ENCODE data around the gene ATRIP. TPM values are rescaled to one million over a fixed set of nuclear protein-coding genes. Genes with fewer than 3 reads are reported as not detected.

The ATRIP gene
- total and polyA plus RNA-seq, 4 donors, result 4.0 to 7.5 (median 5.7) TPM

- no peak overlapping the region for H3K4me3 ChIP-seq (ENCODE audit: low read length in 2 of 2)
- H3K27ac ChIP-seq (ENCODE audit: low read depth in 1 of 2, low read length in 2 of 2), result no peak overlapping the region
- intact Hi-C loops (cut with DNase I), result no loop called here
- DNase-seq (peak in 1 of 2 donors; percentile 17), ATAC-seq (ENCODE audit: low FRiP score) (no peak)
- H3K9me3 ChIP-seq (ENCODE audit: control insufficient read depth, low read length), result no peaks in the 10 kb centered on the region
- peaks cover 0 to 8% of the 10 kb centered on the region in 2 donors for H3K36me3 ChIP-seq (ENCODE audit: control insufficient read depth in 1 of 2, insufficient read depth in 2 of 2, low read length in 1 of 2)
- H3K27me3 ChIP-seq (ENCODE audit: control insufficient read depth in 1 of 2, insufficient read depth in 2 of 2, low read length in 1 of 2), result no peaks in the 10 kb centered on the region
- no peaks in the 10 kb centered on the region for H3K4me1 ChIP-seq (ENCODE audit: control insufficient read depth in 1 of 2, insufficient read depth in 2 of 2, low read length in 2 of 2)
- 90 to 92% methylated on average over 9 of the region's 9 CpGs for WGBS, 2 donors
Observed at GRCh38 chr3:48419149-48419548, 27.4 kb upstream of the ATRIP start.

DNA sequence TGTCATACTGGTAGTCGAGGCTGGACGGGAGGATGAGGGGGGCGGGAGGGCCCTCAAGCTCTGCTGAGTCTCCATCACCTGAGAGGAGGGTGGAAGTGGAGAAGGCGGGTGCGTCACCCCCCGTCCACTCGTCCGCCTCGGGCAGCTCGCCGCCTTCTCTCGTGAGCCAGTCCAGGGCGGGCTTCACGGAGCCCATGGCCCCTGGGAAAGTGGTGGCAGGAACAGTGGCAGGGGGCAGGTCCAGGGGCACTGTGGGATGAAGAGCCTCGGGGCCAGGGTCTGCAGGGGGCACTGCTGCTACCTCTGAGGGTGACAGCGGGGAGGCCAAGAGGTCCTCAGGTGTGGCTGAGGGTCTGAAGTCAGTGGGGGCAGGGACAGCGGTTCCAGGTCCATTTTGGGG lies 26.9 kb upstream of the ATRIP start:
- ATAC-seq (ENCODE audit: low FRiP score), result no peak
- H3K36me3 ChIP-seq (ENCODE audit: control insufficient read depth in 1 of 2, insufficient read depth in 2 of 2, low read length in 1 of 2), result peaks cover 0 to 8% of the 10 kb centered on the region in 2 donors
- no peak for DNase-seq

GRCh38 chr3:48420561-48420960 lies 26.0 kb upstream of the ATRIP start:
- Histone ChIP-seq H3K27me3 (ENCODE audit: control insufficient read depth in 1 of 2, insufficient read depth in 2 of 2, low read length in 1 of 2) (no peaks in the 10 kb centered on the region), H3K36me3 (ENCODE audit: control insufficient read depth in 1 of 2, insufficient read depth in 2 of 2, low read length in 1 of 2) (peaks cover 0 to 5% of the 10 kb centered on the region in 2 donors), H3K4me1 (ENCODE audit: control insufficient read depth in 1 of 2, insufficient read depth in 2 of 2, low read length in 2 of 2) (no peaks in the 10 kb centered on the region), H3K4me3 (ENCODE audit: low read length in 2 of 2) (no peak overlapping the region), H3K9me3 (ENCODE audit: control insufficient read depth, low read length) (no peaks in the 10 kb centered on the region), H3K27ac (ENCODE audit: low read depth in 1 of 2, low read length in 2 of 2) (no peak overlapping the region)
- WGBS, 2 donors, result 92 to 93% methylated on average over 14 of the region's 14 CpGs
- intact Hi-C loops (cut with DNase I), result no loop called here
- no peak for ATAC-seq (ENCODE audit: low FRiP score)
- DNase-seq, result no peak

More for the DNA sequence above, 26.9 kb upstream of the ATRIP start:
- intact Hi-C loops (cut with DNase I), result no loop called here
- Histone ChIP-seq H3K4me3 (ENCODE audit: low read length in 2 of 2) (no peak overlapping the region), H3K27ac (ENCODE audit: low read depth in 1 of 2, low read length in 2 of 2) (no peak overlapping the region), H3K27me3 (ENCODE audit: control insufficient read depth in 1 of 2, insufficient read depth in 2 of 2, low read length in 1 of 2) (no peaks in the 10 kb centered on the region), H3K4me1 (ENCODE audit: control insufficient read depth in 1 of 2, insufficient read depth in 2 of 2, low read length in 2 of 2) (no peaks in the 10 kb centered on the region), H3K9me3 (ENCODE audit: control insufficient read depth, low read length) (no peaks in the 10 kb centered on the region)
- WGBS, 2 donors, result 89 to 91% methylated on average over 17 of the region's 17 CpGs

GRCh38 chr3:48422272-48422671 lies 24.3 kb upstream of the ATRIP start:
- Histone ChIP-seq H3K36me3 (ENCODE audit: control insufficient read depth in 1 of 2, insufficient read depth in 2 of 2, low read length in 1 of 2) (peaks cover 0 to 2% of the 10 kb centered on the region in 2 donors), H3K4me3 (ENCODE audit: low read length in 2 of 2) (no peak overlapping the region), H3K27me3 (ENCODE audit: control insufficient read depth in 1 of 2, insufficient read depth in 2 of 2, low read length in 1 of 2) (no peaks in the 10 kb centered on the region), H3K27ac (ENCODE audit: low read depth in 1 of 2, low read length in 2 of 2) (no peak overlapping the region), H3K4me1 (ENCODE audit: control insufficient read depth in 1 of 2, insufficient read depth in 2 of 2, low read length in 2 of 2) (no peaks in the 10 kb centered on the region), H3K9me3 (ENCODE audit: control insufficient read depth, low read length) (no peaks in the 10 kb centered on the region)
- WGBS, 2 donors, result 93 to 97% methylated on average over 3 of the region's 3 CpGs
- no peak for ATAC-seq (ENCODE audit: low FRiP score)
- intact Hi-C loops (cut with DNase I), result no loop called here
- no peak for DNase-seq

DNA sequence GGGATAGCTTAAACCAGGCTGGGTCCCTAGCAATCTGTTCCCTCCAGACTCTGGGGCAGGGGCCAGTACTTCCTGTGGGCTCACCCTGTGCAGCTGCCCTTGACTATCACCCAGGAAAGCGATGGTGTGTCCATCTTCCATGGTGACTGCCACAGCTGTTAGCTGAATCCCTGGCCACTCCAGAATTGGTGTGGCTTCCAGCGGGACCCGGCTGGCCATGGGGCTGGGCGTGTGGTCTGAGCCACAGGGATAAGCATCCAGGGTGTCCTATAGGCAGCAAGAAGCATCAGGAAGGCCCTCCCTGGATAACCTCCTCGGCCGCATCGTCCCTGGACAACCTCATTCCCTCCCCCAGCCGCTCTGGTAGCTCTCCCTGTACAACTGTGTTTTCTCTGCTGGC lies 23.9 kb upstream of the ATRIP start:
- intact Hi-C loops (cut with DNase I), result no loop called here
- peaks cover 0 to 2% of the 10 kb centered on the region in 2 donors for H3K36me3 ChIP-seq (ENCODE audit: control insufficient read depth in 1 of 2, insufficient read depth in 2 of 2, low read length in 1 of 2)
- H3K9me3 ChIP-seq (ENCODE audit: control insufficient read depth, low read length), result no peaks in the 10 kb centered on the region
- no peaks in the 10 kb centered on the region for H3K4me1 ChIP-seq (ENCODE audit: control insufficient read depth in 1 of 2, insufficient read depth in 2 of 2, low read length in 2 of 2)
- H3K27ac ChIP-seq (ENCODE audit: low read depth in 1 of 2, low read length in 2 of 2), result no peak overlapping the region
- ATAC-seq (ENCODE audit: low FRiP score) (no peak), DNase-seq (no peak)
- no peaks in the 10 kb centered on the region for H3K27me3 ChIP-seq (ENCODE audit: control insufficient read depth in 1 of 2, insufficient read depth in 2 of 2, low read length in 1 of 2)
- no peak overlapping the region for H3K4me3 ChIP-seq (ENCODE audit: low read length in 2 of 2)
- 82 to 85% methylated on average over 8 of the region's 8 CpGs for WGBS, 2 donors

DNA sequence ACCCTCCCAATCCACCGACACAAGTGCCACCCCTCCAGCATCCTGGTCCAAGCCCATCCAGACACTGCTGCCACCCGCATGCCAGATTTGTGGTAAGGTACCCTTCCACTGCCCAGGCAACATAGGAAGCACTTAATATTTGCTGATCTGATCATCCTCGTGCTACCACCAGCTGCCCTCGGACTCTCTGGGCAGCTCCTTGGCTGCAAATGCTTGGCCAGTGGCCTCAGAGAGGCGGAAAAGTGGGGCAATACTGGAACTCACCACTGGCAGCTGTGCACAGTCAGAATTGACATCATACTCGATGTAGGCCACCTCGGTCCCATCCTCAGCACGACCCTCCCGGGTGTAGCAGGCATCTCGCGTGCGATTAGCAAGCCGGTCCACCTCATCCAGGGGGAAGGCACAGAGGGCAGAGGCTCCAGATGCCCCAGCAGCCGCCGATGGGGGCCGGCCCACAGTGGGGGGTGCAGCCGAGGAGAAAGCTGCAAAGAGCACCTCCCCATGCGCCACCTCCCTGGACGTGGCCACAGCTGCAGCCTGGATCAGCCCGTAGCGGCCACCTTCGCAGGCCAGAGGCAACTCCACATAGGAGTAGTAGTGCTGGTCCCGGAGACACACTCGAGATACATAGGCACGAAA lies 23.2 kb upstream of the ATRIP start:
- H3K4me3 ChIP-seq (ENCODE audit: low read length in 2 of 2), result no peak overlapping the region
- DNase-seq (no peak), ATAC-seq (ENCODE audit: low FRiP score) (no peak)
- no peaks in the 10 kb centered on the region for H3K36me3 ChIP-seq (ENCODE audit: control insufficient read depth in 1 of 2, insufficient read depth in 2 of 2, low read length in 1 of 2)
- 74 to 77% methylated on average over 24 to 25 of the region's 25 CpGs for WGBS, 2 donors
- H3K4me1 ChIP-seq (ENCODE audit: control insufficient read depth in 1 of 2, insufficient read depth in 2 of 2, low read length in 2 of 2), result no peaks in the 10 kb centered on the region
- no peaks in the 10 kb centered on the region for H3K27me3 ChIP-seq (ENCODE audit: control insufficient read depth in 1 of 2, insufficient read depth in 2 of 2, low read length in 1 of 2)
- no peaks in the 10 kb centered on the region for H3K9me3 ChIP-seq (ENCODE audit: control insufficient read depth, low read length)
- intact Hi-C loops (cut with DNase I), result no loop called here
- H3K27ac ChIP-seq (ENCODE audit: low read depth in 1 of 2, low read length in 2 of 2), result no peak overlapping the region

- DNase-seq (no peak), ATAC-seq (ENCODE audit: low FRiP score) (no peak)
- Histone ChIP-seq H3K27ac (ENCODE audit: low read depth in 1 of 2, low read length in 2 of 2) (no peak overlapping the region), H3K4me3 (ENCODE audit: low read length in 2 of 2) (no peak overlapping the region), H3K4me1 (ENCODE audit: control insufficient read depth in 1 of 2, insufficient read depth in 2 of 2, low read length in 2 of 2) (no peaks in the 10 kb centered on the region), H3K9me3 (ENCODE audit: control insufficient read depth, low read length) (no peaks in the 10 kb centered on the region), H3K36me3 (ENCODE audit: control insufficient read depth in 1 of 2, insufficient read depth in 2 of 2, low read length in 1 of 2) (no peaks in the 10 kb centered on the region), H3K27me3 (ENCODE audit: control insufficient read depth in 1 of 2, insufficient read depth in 2 of 2, low read length in 1 of 2) (no peaks in the 10 kb centered on the region)
- 86 to 89% methylated on average over 27 of the region's 27 CpGs for WGBS, 2 donors
- intact Hi-C loops (cut with DNase I), result no loop called here
Observed at GRCh38 chr3:48423883-48424695, 22.4 kb upstream of the ATRIP start.

DNA sequence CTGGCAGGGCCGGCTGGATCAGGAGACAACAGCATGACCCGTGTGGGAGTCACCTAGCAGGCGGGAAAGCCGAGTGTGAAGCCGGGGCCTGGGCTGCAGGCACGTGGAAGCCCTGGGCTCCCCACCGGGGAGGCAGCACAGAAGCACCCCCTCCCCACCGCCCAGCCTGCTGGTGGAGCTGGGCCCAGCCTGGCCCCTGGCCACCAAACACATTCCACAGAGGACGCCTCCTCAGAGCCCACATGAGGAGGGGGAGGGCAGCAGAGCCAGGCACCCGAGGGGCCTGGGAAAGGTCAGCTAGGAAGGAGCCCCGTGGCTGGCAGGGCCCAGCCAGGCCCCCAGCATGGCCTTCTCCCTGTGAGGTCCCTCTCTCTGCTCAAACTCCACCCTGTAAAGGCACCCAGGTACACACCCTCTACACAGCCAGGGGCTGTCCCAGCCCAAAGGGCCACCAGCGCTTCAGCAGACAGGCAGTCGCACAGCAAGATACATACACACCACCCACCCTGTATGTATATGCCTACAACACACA lies 21.2 kb upstream of the ATRIP start:
- 11 to 14% methylated on average over 12 to 13 of the region's 13 CpGs for WGBS, 2 donors
- intact Hi-C loops (cut with DNase I), result no loop called here
- Histone ChIP-seq H3K4me3 (ENCODE audit: low read length in 2 of 2) (no peak overlapping the region), H3K4me1 (ENCODE audit: control insufficient read depth in 1 of 2, insufficient read depth in 2 of 2, low read length in 2 of 2) (no peaks in the 10 kb centered on the region), H3K27ac (ENCODE audit: low read depth in 1 of 2, low read length in 2 of 2) (peak overlapping the region in 1 of 2 donors; percentile 26), H3K27me3 (ENCODE audit: control insufficient read depth in 1 of 2, insufficient read depth in 2 of 2, low read length in 1 of 2) (no peaks in the 10 kb centered on the region), H3K36me3 (ENCODE audit: control insufficient read depth in 1 of 2, insufficient read depth in 2 of 2, low read length in 1 of 2) (no peaks in the 10 kb centered on the region), H3K9me3 (ENCODE audit: control insufficient read depth, low read length) (no peaks in the 10 kb centered on the region)
- ATAC-seq (ENCODE audit: low FRiP score), result peak; percentile 3
- DNase-seq, result no peak

Data from aorta (tissue), 5 donors.